GM06990 (cell line): Measurements from ENCODE around the gene RPH3AL.

ENCODE experiments used
- DNase-seq: peaks from one replicate; pipeline ENCODE4 v3.0.0-alpha.2; 2011; ENCODE audit not compliant: insufficient read length; ENCODE audit errors: extremely low read depth
- H3K27me3 ChIP-seq: replicated peaks from 2 replicates; pipeline ENCODE4 v1.6.0; 2011; ENCODE audit warnings: low read length; ENCODE audit not compliant: control insufficient read depth, insufficient read depth
- H3K36me3 ChIP-seq: 2 replicates; pipeline ENCODE4 v1.5.1; 2011; ENCODE audit warnings: low read length; ENCODE audit not compliant: control insufficient read depth, insufficient read depth
- H3K4me3 ChIP-seq: replicated peaks from 2 replicates; pipeline ENCODE4 v1.5.1; 2011; ENCODE audit warnings: low read depth, mild to moderate bottlenecking, control low read depth, low read length
- CTCF ChIP-seq: IDR thresholded peaks from 2 replicates; pipeline ENCODE4 v1.5.1; 2011; ENCODE audit warnings: low read length, control low read depth, mild to moderate bottlenecking, inconsistent platforms; ENCODE audit not compliant: insufficient read depth, poor library complexity, severe bottlenecking

Gene RPH3AL

GRCh38 chr17:356671-357434 is 4.2 kb upstream of the RPH3AL start:
- no peaks in the 10 kb centered on the region for H3K27me3 ChIP-seq
- H3K36me3 ChIP-seq, result no peaks in the 10 kb centered on the region
- no peak for TF ChIP-seq CTCF
- DNase-seq, result no peak
- H3K4me3 ChIP-seq, result no peak overlapping the region

GRCh38 chr17:354651-355556 is 2.3 kb upstream of the RPH3AL start:
- no peak overlapping the region for H3K4me3 ChIP-seq
- no peaks in the 10 kb centered on the region for H3K27me3 ChIP-seq
- DNase-seq, result no peak
- no peak for TF ChIP-seq CTCF
- no peaks in the 10 kb centered on the region for H3K36me3 ChIP-seq

GRCh38 chr17:353838-354234 is 1.2 kb upstream of the RPH3AL start:
- TF ChIP-seq CTCF, result no peak
- DNase-seq, result no peak
- Histone ChIP-seq H3K36me3 (no peaks in the 10 kb centered on the region), H3K4me3 (no peak overlapping the region), H3K27me3 (no peaks in the 10 kb centered on the region)

- Histone ChIP-seq H3K27me3 (no peaks in the 10 kb centered on the region), H3K4me3 (no peak overlapping the region)
- DNase-seq, result no peak
Measured at GRCh38 chr17:353213-353837, 718 bp upstream of the RPH3AL start.

More at GRCh38 chr17:353213-353837, 718 bp upstream of the RPH3AL start:
- H3K36me3 ChIP-seq, result no peaks in the 10 kb centered on the region
- no peak for TF ChIP-seq CTCF
